GM10266 (cell line): ENCODE measurements around the gene SLC25A22.

Experiments used
- DNase-seq: peaks from one replicate; pipeline ENCODE4 v3.0.0; 2012; ENCODE audit errors: extremely low spot score
- CTCF ChIP-seq: IDR thresholded peaks from 2 replicates; pipeline ENCODE4 v1.5.1; 2012; ENCODE audit warnings: mild to moderate bottlenecking, low read depth; ENCODE audit not compliant: control insufficient read depth, insufficient read depth; ENCODE audit errors: missing control alignments

The SLC25A22 gene

GRCh38 chr11:766936-767210 lies 31.2 kb downstream of the SLC25A22 start:
- TF ChIP-seq CTCF: no peak

GRCh38 chr11:766106-766935 lies 31.8 kb downstream of the SLC25A22 start:
- DNase-seq: no peak
- no peak for TF ChIP-seq CTCF

More at GRCh38 chr11:766936-767210, 31.2 kb downstream of the SLC25A22 start:
- no peak for DNase-seq

GRCh38 chr11:765802-766091 lies 32.3 kb downstream of the SLC25A22 start:
- no peak for DNase-seq
- no peak for TF ChIP-seq CTCF

GRCh38 chr11:765025-765801 lies 32.9 kb downstream of the SLC25A22 start:
- peak; percentile 81 for DNase-seq
- TF ChIP-seq CTCF: peak; percentile 66

- no peak for DNase-seq
- TF ChIP-seq CTCF: no peak
Measured at GRCh38 chr11:764322-765024, 33.6 kb downstream of the SLC25A22 start.

GRCh38 chr11:763549-764321 lies 34.3 kb downstream of the SLC25A22 start:
- DNase-seq: no peak
- TF ChIP-seq CTCF: no peak
